K562 (cell line): ENCODE results near the gene LRRC59. TPM values are rescaled to one million over a fixed set of nuclear protein-coding genes. Genes with fewer than 3 reads are reported as not detected.

Experiments
- ATAC-seq: fragments of 200-7000 bp; cut with Tn5 transposase; 3 replicates; pipeline ENCODE4 v1.9.1; 2020; ENCODE audit warnings: moderate library complexity
- Bru-seq: library from RNA; stranded (reverse); fragments of 400-500 nt; gene quantifications from one replicate; lab custom pipeline; 2021; lab: Mats Ljungman, UMichigan
- BruChase-seq, 2 experiments: library from RNA; stranded (reverse); fragments of 400-500 nt; gene quantifications; one replicate each; lab custom pipeline; 2021; lab: Mats Ljungman, UMichigan
- BruUV-seq: library from RNA; stranded (reverse); fragments of 400-500 nt; replicated peaks from 2 replicates; lab custom pipeline; 2021; lab: Mats Ljungman, UMichigan
- CTCF ChIA-PET: fragments of 300-600 bp; formaldehyde crosslinking; extraction: SDS; loops from one replicate; lab custom pipeline; 2021; ENCODE audit warnings: low intra/inter-chr PET ratio; lab: Yijun Ruan, JAX
- POLR2A ChIA-PET: fragments of 300-600, 350-650 bp; sonication (Branson Sonifier 250); formaldehyde crosslinking; extraction: SDS; loops from one replicate; lab custom pipeline; 2021; ENCODE audit warnings: antibody characterized with exemption, inconsistent platforms; lab: Yijun Ruan, JAX
- DNase-seq, 4 experiments: peaks; one replicate each; pipeline versions ENCODE4 v3.0.0 to v3.0.0-alpha.2; 2011 to 2018; ENCODE audit warnings: low spot score in 3 of 4, mixed read lengths in 3 of 4; ENCODE audit errors: extremely low read depth in 1 of 4
- FAIRE-seq: peaks from 2 replicates; lab custom pipeline; 2011; peaks lifted over from hg19 to GRCh38; lab: Jason Lieb, UNC
- H2AFZ ChIP-seq: 2 replicates; pipeline ENCODE4 v1.6.0; 2011; ENCODE audit warnings: low read depth, low read length, control low read depth, inconsistent platforms
- H3K27ac ChIP-seq: fragments of 200-600 bp; 3 replicates; pipeline ENCODE4 v1.8.0; 2011; ENCODE audit warnings: low read depth, mild to moderate bottlenecking, control low read depth, inconsistent platforms, low read length, moderate library complexity, mixed read lengths; ENCODE audit errors: extremely low read depth
- H3K27me3 ChIP-seq, 2 experiments: fragments of 300-600 bp in 1 of 2; 2 replicates in 1 of 2; 3 replicates in 1 of 2; pipeline versions ENCODE4 v1.6.0 to v1.8.0; 2011; ENCODE audit warnings: inconsistent platforms in 2 of 2, low read length in 2 of 2, mild to moderate bottlenecking in 1 of 2, mixed read lengths in 1 of 2, moderate library complexity in 1 of 2; ENCODE audit not compliant: control insufficient read depth in 2 of 2, insufficient read depth in 2 of 2
- H3K36me3 ChIP-seq: fragments of 300-600 bp; 3 replicates; pipeline ENCODE4 v1.8.0; 2011; ENCODE audit warnings: mild to moderate bottlenecking, low read length, inconsistent platforms; ENCODE audit not compliant: control insufficient read depth, insufficient read depth
- H3K4me1 ChIP-seq, 2 experiments: fragments of 200-600 bp in 1 of 2; replicated peaks in 1 of 2; 2 replicates in 1 of 2; 3 replicates in 1 of 2; pipeline versions ENCODE4 v1.5.1 to v1.8.0; 2011; ENCODE audit warnings: inconsistent platforms in 2 of 2, low read length in 2 of 2, mild to moderate bottlenecking in 1 of 2, mixed read lengths in 1 of 2, moderate library complexity in 1 of 2; ENCODE audit not compliant: control insufficient read depth in 2 of 2, insufficient read depth in 2 of 2
- H3K4me2 ChIP-seq: 2 replicates; pipeline ENCODE4 v1.6.1; 2011; ENCODE audit warnings: low read length, control low read depth, inconsistent platforms, mixed read lengths; ENCODE audit not compliant: insufficient read depth
- H3K4me3 ChIP-seq: fragments of 200-600 bp; sonication (generic), shearing (Covaris generic); 2 replicates; pipeline ENCODE4 v1.5.1; 2016; ENCODE audit warnings: control low read depth, inconsistent platforms
- H3K79me2 ChIP-seq: fragments of 200-600 bp; 3 replicates; pipeline ENCODE4 v1.8.0; 2011; ENCODE audit warnings: low read length, inconsistent platforms; ENCODE audit not compliant: control insufficient read depth, insufficient read depth
- H3K9ac ChIP-seq, 2 experiments: 2 replicates each; pipeline versions ENCODE4 v1.6.0 to v1.6.1; 2011; ENCODE audit warnings: low read depth in 2 of 2, low read length in 2 of 2, control low read depth in 1 of 2, inconsistent platforms in 1 of 2, mild to moderate bottlenecking in 1 of 2, mixed read lengths in 1 of 2; ENCODE audit not compliant: insufficient read depth in 1 of 2
- H3K9me1 ChIP-seq: one replicate; pipeline ENCODE4 v1.6.0; 2011; ENCODE audit warnings: inconsistent platforms, mild to moderate bottlenecking, low read length, moderate library complexity; ENCODE audit not compliant: control insufficient read depth, insufficient read depth
- H3K9me3 ChIP-seq: replicated peaks from 2 replicates; pipeline ENCODE4 v1.5.1; 2011; ENCODE audit warnings: low read depth, low read length, inconsistent platforms; ENCODE audit not compliant: control insufficient read depth, insufficient read depth
- H4K20me1 ChIP-seq: replicated peaks from 2 replicates; pipeline ENCODE4 v1.6.1; 2011; ENCODE audit warnings: low read length, inconsistent platforms, mixed read lengths; ENCODE audit not compliant: control insufficient read depth, insufficient read depth
- ATF1 ChIP-seq, 2 experiments: fragments of 450-650 bp in 1 of 2; IDR thresholded peaks; 2 replicates each; pipeline ENCODE4 v1.6.1; 2016; ENCODE audit warnings: missing compliant biosample characterization in 1 of 2, missing genetic modification characterization in 1 of 2
- CEBPG ChIP-seq, 3 experiments: fragments of 200-800 bp in 1 of 3; sonication (Bioruptor generic) in 1 of 3; sonication (generic) in 1 of 3; formaldehyde crosslinking in 1 of 3; IDR thresholded peaks in 2 of 3; conservative IDR thresholded peaks in 1 of 3; 2 replicates each; pipeline versions ENCODE4 v1.6.1 to v1.8.0; 2016 to 2022; ENCODE audit warnings: missing compliant biosample characterization in 2 of 3, missing genetic modification characterization in 2 of 3, mild to moderate bottlenecking in 1 of 3, missing genetic modification reagents in 1 of 3
- ETV6 ChIP-seq, 3 experiments: fragments of 150-350 bp in 1 of 3; sonication (generic) in 1 of 3; formaldehyde crosslinking in 1 of 3; IDR thresholded peaks; 2 replicates each; pipeline versions ENCODE4 v1.6.1 to v1.8.0; 2014 to 2022; ENCODE audit warnings: borderline replicate concordance in 2 of 3, low read depth in 2 of 3, antibody characterized with exemption in 1 of 3, low read length in 1 of 3, mild to moderate bottlenecking in 1 of 3, missing genetic modification reagents in 1 of 3
- FOXJ3 ChIP-seq: sonication (generic); formaldehyde crosslinking; IDR thresholded peaks from 2 replicates; pipeline ENCODE4 v1.4.0; 2020; ENCODE audit warnings: mild to moderate bottlenecking, missing genetic modification reagents
- HDAC1 ChIP-seq, 2 experiments: fragments of 450-650 bp; IDR thresholded peaks; 2 replicates each; pipeline ENCODE4 v1.6.1; 2016 to 2017; ENCODE audit warnings: inconsistent platforms in 1 of 2, mild to moderate bottlenecking in 1 of 2, moderate library complexity in 1 of 2
- MAFK ChIP-seq: IDR thresholded peaks from 2 replicates; pipeline ENCODE4 v1.6.1; 2011; ENCODE audit warnings: low read length, improper control_type of control experiment
- NFRKB ChIP-seq: fragments of 450-650 bp; IDR thresholded peaks from 2 replicates; pipeline ENCODE4 v1.6.1; 2016; ENCODE audit warnings: low read depth
- RB1 ChIP-seq: fragments of 450-650 bp; IDR thresholded peaks from 2 replicates; pipeline ENCODE4 v1.6.1; 2017; ENCODE audit warnings: low read depth, mild to moderate bottlenecking
- RBFOX2 ChIP-seq: fragments of 200-400 bp; formaldehyde crosslinking; IDR thresholded peaks from 2 replicates; pipeline ENCODE4 v1.6.1; 2017; ENCODE audit warnings: low read depth, mild to moderate bottlenecking, low read length, moderate library complexity
- RBM25 ChIP-seq: fragments of 200-400 bp; formaldehyde crosslinking; IDR thresholded peaks from 2 replicates; pipeline ENCODE4 v1.6.1; 2018; ENCODE audit warnings: low read length, low read depth, moderate library complexity; ENCODE audit not compliant: severe bottlenecking
- SAFB ChIP-seq: fragments of 200-400 bp; formaldehyde crosslinking; IDR thresholded peaks from 2 replicates; pipeline ENCODE4 v1.6.1; 2017; ENCODE audit warnings: low read depth, low read length, borderline replicate concordance
- TBP ChIP-seq: optimal IDR thresholded peaks from 2 replicates; pipeline ENCODE3; 2011; ENCODE audit warnings: low read depth, low read length, improper control_type of control experiment
- TSC22D4 ChIP-seq: fragments of 450-650 bp; IDR thresholded peaks from 2 replicates; pipeline ENCODE4 v1.6.1; 2016; ENCODE audit warnings: missing genetic modification characterization, missing biosample characterization, control low read depth
- U2AF2 ChIP-seq: fragments of 200-400 bp; formaldehyde crosslinking; optimal IDR thresholded peaks from 2 replicates; pipeline ENCODE3; 2017; ENCODE audit warnings: low read depth, mild to moderate bottlenecking, low read length
- ZNF124 ChIP-seq: sonication (generic); formaldehyde crosslinking; IDR thresholded peaks from 2 replicates; pipeline ENCODE4 v1.8.1; 2022; ENCODE audit warnings: missing genetic modification reagents
- ZNF436 ChIP-seq: fragments of 250-450, 450-650 bp; sonication (Bioruptor Pico); formaldehyde crosslinking; IDR thresholded peaks from 2 replicates; pipeline ENCODE4 v1.7.0; 2020; ENCODE audit warnings: mild to moderate bottlenecking
- WGBS: fragments of 100-300 bp; shearing (Covaris generic); methylation state at CpG from one replicate; pipeline ENCODE4 v1.1.6; 2016; ENCODE audit warnings: low coverage, mixed read lengths; ENCODE audit not compliant: insufficient coverage; ENCODE audit errors: missing lambda C conversion rate; 5-methylcytosine and 5-hydroxymethylcytosine counted together
- in situ Hi-C: fragments of 300-500 bp; cut with MboI; formaldehyde crosslinking; loops from 4 replicates; pipeline ENCODE4 v1.15.0; 2018; ENCODE audit warnings: inconsistent platforms, mixed read lengths
- intact Hi-C: fragments of 100-400 bp; cut with micrococcal nuclease; formaldehyde crosslinking; loops from 2 replicates; pipeline ENCODE4 v1.14.2; 2022
- long read RNA-seq, 3 experiments: library from polyadenylated mRNA in 2 of 3; library from RNA in 1 of 3; unstranded in 2 of 3; stranded (forward) in 1 of 3; transcript quantifications; one replicate each; pipeline ENCODE4 v2.0.0, GENCODE V29; 2019 to 2022
- polyA minus RNA-seq, 3 experiments: library from RNA; depleted of rRNA, polyadenylated mRNA; stranded (reverse); fragments of >200 nt; gene quantifications; 2 replicates each; pipeline ENCODE4 v1.2.3, GENCODE V29; 2011
- polyA plus RNA-seq, 8 experiments: library from polyadenylated mRNA; depleted of rRNA in 4 of 8; stranded (reverse) in 5 of 8; unstranded in 3 of 8; fragments of >200 nt; fragmentation: Nextera tagmentation in 2 of 8; fragmentation: Illumina TruSeq in 1 of 8; extraction: Ambion mirVana in 2 of 8; extraction: Trizol in 1 of 8; gene quantifications; 2 replicates each; pipeline versions ENCODE4 v1.2.1 to v1.2.3, GENCODE V29; 2011 to 2014; ENCODE audit warnings: inconsistent platforms in 1 of 8, missing spikeins in 1 of 8
- total RNA-seq, 7 experiments: library from RNA; depleted of rRNA in 6 of 7; stranded (reverse); fragments of >200 nt in 6 of 7; fragmentation: Illumina TruSeq in 2 of 7; extraction: Trizol in 2 of 7; gene quantifications; 2 replicates each; pipeline versions ENCODE4 v1.2.1 to v1.2.3, GENCODE V29; 2011 to 2021; ENCODE audit warnings: low replicate concordance in 1 of 7

Gene LRRC59
- total RNA-seq (2011; cell fraction: chromatin; rRNA removed; ENCODE audit: low replicate concordance), result 69.1 and 116 TPM in 2 replicates
- total RNA-seq (2011; cell fraction: nucleolus; rRNA removed), result 92.4 and 122 TPM in 2 replicates
- 127 and 192 TPM in 2 replicates for total RNA-seq (2011; cell fraction: nucleoplasm; rRNA removed)
- total RNA-seq (2014; rRNA removed), result 187 and 221 TPM in 2 replicates
- 154 and 156 TPM in 2 replicates for total RNA-seq (2014; rRNA removed; fragmentation: Illumina TruSeq; extraction: Trizol)
- total RNA-seq (2015; rRNA removed; fragmentation: Illumina TruSeq; extraction: Trizol), result 187 TPM in 2 replicates
- 223 and 244 TPM in 2 replicates for total RNA-seq (2021)
- 119 and 158 TPM in 2 replicates for polyA plus RNA-seq (2011; rRNA removed)
- polyA plus RNA-seq (2011; cell fraction: cytosol; rRNA removed), result 85.0 and 92.7 TPM in 2 replicates
- 52.0 and 69.3 TPM in 2 replicates for polyA plus RNA-seq (2011; cell fraction: nucleus; rRNA removed)
- polyA plus RNA-seq (2012), result 201 and 212 TPM in 2 replicates
- 206 and 214 TPM in 2 replicates for polyA plus RNA-seq (2014; fragmentation: Illumina TruSeq; extraction: Trizol)
- polyA plus RNA-seq (2014; fragmentation: Nextera tagmentation; extraction: Ambion mirVana), result 10 to 100 TPM; 27.8 to 38.7 TPM
- 118 and 134 TPM in 2 replicates for polyA plus RNA-seq (2014; rRNA removed)
- 198 and 249 TPM in 2 replicates for polyA minus RNA-seq (2011; rRNA and poly(A)+ RNA removed)
- 104 and 126 TPM in 2 replicates for polyA minus RNA-seq (2011; cell fraction: cytosol; rRNA and poly(A)+ RNA removed)
- polyA minus RNA-seq (2011; cell fraction: nucleus; rRNA and poly(A)+ RNA removed), result 35.8 and 66.0 TPM in 2 replicates
- Bru-seq, nascent RNA, result percentile 96 among the genes with signal in this experiment
- BruChase-seq, experiment 1, labeled RNA remaining after a 2-hour chase, result percentile 95 among the genes with signal in this experiment
- percentile 96 among the genes with signal in this experiment for BruChase-seq, experiment 2, labeled RNA remaining after a 6-hour chase
- long read RNA-seq, experiment 1, transcript LRRC59-201 (7 exons, 2,910 nt), result major isoform, 554 of 1,126 reads
- long read RNA-seq, experiment 1, partial matches to known transcripts, result 291 of 1,126 reads
- long read RNA-seq, experiment 1, other reads (novel, unspliced or antisense), result 281 of 1,126 reads
- long read RNA-seq, experiment 2, transcript LRRC59-201 (7 exons, 2,910 nt), result major isoform, 57 of 532 reads
- long read RNA-seq, experiment 2, partial matches to known transcripts, result 459 of 532 reads
- long read RNA-seq, experiment 2, other reads (novel, unspliced or antisense), result 15 of 532 reads
- long read RNA-seq, experiment 3, transcript LRRC59-201 (7 exons, 2,910 nt), result major isoform, 145 of 172 reads
- long read RNA-seq, experiment 3, partial matches to known transcripts, result 2 of 172 reads
- long read RNA-seq, experiment 3, other reads (novel, unspliced or antisense), result 25 of 172 reads

DNA sequence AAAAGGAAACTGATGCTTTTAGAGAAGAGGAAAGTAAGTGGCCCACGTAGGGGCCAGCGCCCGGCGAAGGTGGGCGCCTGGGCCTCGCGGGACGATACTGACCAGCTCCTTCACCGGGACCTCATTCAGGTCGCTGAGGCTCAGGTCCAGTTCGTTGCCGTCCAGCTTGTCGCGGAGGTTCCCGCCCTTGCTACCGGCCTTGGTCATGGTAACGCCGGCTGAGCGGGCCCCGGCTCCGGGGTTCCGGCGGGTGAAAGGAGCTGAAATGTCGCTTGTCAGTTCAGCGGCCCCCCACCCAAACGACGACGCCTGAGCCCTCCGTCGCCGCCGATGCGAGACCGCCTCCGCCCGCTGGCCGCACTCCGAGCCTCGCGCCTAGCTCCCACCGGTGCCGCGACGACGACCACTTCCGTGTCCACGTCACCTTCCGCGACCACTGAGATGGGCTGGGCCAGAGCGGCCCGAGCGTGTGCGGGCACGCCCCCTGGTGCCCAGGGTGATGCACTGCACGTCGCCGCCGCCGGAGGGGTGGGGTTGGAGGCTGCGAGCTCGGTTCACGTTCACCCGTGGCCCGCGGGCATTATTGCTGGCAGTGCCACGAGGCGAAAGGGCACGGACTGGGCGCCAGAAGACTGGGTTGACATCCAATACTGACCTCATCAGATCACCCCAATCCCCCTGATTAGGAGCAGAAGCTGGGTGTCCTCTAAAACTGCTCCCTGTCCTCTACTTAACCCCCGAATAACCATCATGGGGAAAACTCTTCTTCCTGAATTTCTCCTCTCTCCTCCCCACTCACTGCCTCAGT lies at the start of gene LRRC59:
Gene LRRC59 (minus strand): TSS at position 413 of the 808 bp plus-strand sequence. CDS start 206 bp downstream, at position 207.
- H3K4me1 ChIP-seq, result peaks cover 21 to 29% of the 10 kb centered on the region in 2 experiments; a peak in 4 of 5 replicates
- H3K27me3 ChIP-seq, result no peaks in the 10 kb centered on the region
- peak; percentile 83 for FAIRE-seq
- ChIA-PET POLR2A (interaction anchor here (0.6 to 6.4 kb wide), 10 partner anchors 10 to 238 kb away, joined by 3 to 129 read pairs (median 6); no protein-coding TSS in a partner anchor), CTCF (interaction anchor here (2.5 kb wide), 1 partner anchor 81 kb away, joined by 9 read pairs; the partner anchor contains the start of gene RSAD1)
- intact Hi-C loops, result loop anchor here (2.0 kb wide), 2 partner anchors 29 to 81 kb away; partner anchors contain the start of genes ACSF2 and RSAD1
- DNase-seq, result peak; percentile 89 to 93 (median 90)
- peaks cover 40% of the 10 kb centered on the region for H3K36me3 ChIP-seq
- peaks cover 52% of the 10 kb centered on the region for H3K79me2 ChIP-seq
- no peaks in the 10 kb centered on the region for H3K9me1 ChIP-seq
- no peaks in the 10 kb centered on the region for H3K9me3 ChIP-seq
- peak within 1 kb of the TSS; percentile 93 for H3K4me2 ChIP-seq
- peak within 1 kb of the TSS; percentile 87 for H3K4me3 ChIP-seq
- in situ Hi-C loops, result no loop called here
- under 1% methylated on average over 66 of the region's 70 CpGs for WGBS
- peak within 1 kb of the TSS; percentile 93 for H3K27ac ChIP-seq
- ATAC-seq, result peak; percentile 94
- 0 out of 2 replicates have a peak, but pooled peaks cover 16% of the 10 kb centered on the region for H4K20me1 ChIP-seq
- peak within 1 kb of the TSS; percentile 98 to 99 for H3K9ac ChIP-seq
- peak within 1 kb of the TSS; percentile 94 for H2AFZ ChIP-seq
- BruUV-seq, result TSS peak; percentile 39
- peak; percentile 98 for TF ChIP-seq RB1
- TF ChIP-seq SAFB, result peak; percentile 93
- TF ChIP-seq FOXJ3, result no peak
- TF ChIP-seq TSC22D4 (tag), result no peak
- TF ChIP-seq NFRKB, result no peak
- TF ChIP-seq TBP, result peak; percentile 74
- TF ChIP-seq CEBPG (CRISPR knock-in tag; IDR thresholded peaks at IDR 0.05), result no peak
- no peak for TF ChIP-seq CEBPG (tag; conservative IDR thresholded peaks at IDR 0.05 in 1 of 2, IDR thresholded peaks at IDR 0.05 in 1 of 2)
- TF ChIP-seq ZNF436 (CRISPR knock-in tag), result no peak
- no peak for TF ChIP-seq ETV6 (IDR thresholded peaks at IDR 0.05; ENCODE audit: borderline replicate concordance in 1 of 2, low read depth in 2 of 2, low read length in 1 of 2)
- TF ChIP-seq ETV6 (CRISPR knock-in tag; IDR thresholded peaks at IDR 0.05; ENCODE audit: borderline replicate concordance), result no peak
- no peak for TF ChIP-seq ZNF124
- TF ChIP-seq HDAC1 (IDR thresholded peaks at IDR 0.05), result peak; percentile 81 to 97; a peak in 3 of 4 replicates
- TF ChIP-seq ATF1 (CRISPR knock-in tag; IDR thresholded peaks at IDR 0.05), result peak; percentile 86
- TF ChIP-seq ATF1 (tag; IDR thresholded peaks at IDR 0.05), result peak; percentile 98
- TF ChIP-seq RBM25, result peak; percentile 57
- peak; percentile 98 for TF ChIP-seq RBFOX2
- TF ChIP-seq MAFK, result no peak
- no peak for TF ChIP-seq U2AF2
